ENCODE measurements around the gene HSF2BP. TPM values are rescaled to one million over a fixed set of nuclear protein-coding genes. Genes with fewer than 3 reads are reported as not detected.

HSF2BP gene
- total RNA-seq, 2 experiments from 2014 or later: 1.5 TPM

- H3K4me3 Mint-ChIP-seq: no peak overlapping the region
- ChIA-PET POLR2A (interaction anchor here (0.9 kb wide), 1 partner anchor 11 kb away, joined by 3 read pairs; no protein-coding TSS in a partner anchor), CTCF (no interaction called here)
- no peak for DNase-seq
- no peaks in the 10 kb centered on the region for H3K27me3 Mint-ChIP-seq
- intact Hi-C loops (cut with micrococcal nuclease): no loop called here
- no peak overlapping the region for H3K27ac Mint-ChIP-seq
- no peak for ATAC-seq
- no peak for TF ChIP-seq CTCF (IDR thresholded peaks at IDR 0.05)
- H3K36me3 Mint-ChIP-seq (ENCODE audit: low read depth): no peaks in the 10 kb centered on the region
- H3K4me1 Mint-ChIP-seq (ENCODE audit: low read depth): peaks cover 4% of the 10 kb centered on the region
- H3K9me3 Mint-ChIP-seq: no peaks in the 10 kb centered on the region
Measured at GRCh38 chr21:43585924-43586413, 73.3 kb downstream of the HSF2BP start.

GRCh38 chr21:43585514-43585913 is 73.8 kb downstream of the HSF2BP start:
- H3K9me3 Mint-ChIP-seq: no peaks in the 10 kb centered on the region
- peaks cover 4% of the 10 kb centered on the region for H3K4me1 Mint-ChIP-seq (ENCODE audit: low read depth)
- H3K36me3 Mint-ChIP-seq (ENCODE audit: low read depth): no peaks in the 10 kb centered on the region
- ChIA-PET CTCF (no interaction called here), POLR2A (interaction anchor here (0.9 kb wide), 1 partner anchor 10 kb away, joined by 3 read pairs; no protein-coding TSS in a partner anchor)
- intact Hi-C loops (cut with micrococcal nuclease): no loop called here
- no peak for TF ChIP-seq CTCF (IDR thresholded peaks at IDR 0.05)
- no peaks in the 10 kb centered on the region for H3K27me3 Mint-ChIP-seq
- DNase-seq (no peak), ATAC-seq (no peak)
- H3K4me3 Mint-ChIP-seq: no peak overlapping the region
- no peak overlapping the region for H3K27ac Mint-ChIP-seq

GRCh38 chr21:43581453-43581852 is 77.8 kb downstream of the HSF2BP start:
- no peaks in the 10 kb centered on the region for H3K9me3 Mint-ChIP-seq
- ChIA-PET POLR2A (no interaction called here), CTCF (no interaction called here)
- H3K36me3 Mint-ChIP-seq (ENCODE audit: low read depth): no peaks in the 10 kb centered on the region
- H3K27me3 Mint-ChIP-seq: no peaks in the 10 kb centered on the region
- peaks cover 4% of the 10 kb centered on the region for H3K4me1 Mint-ChIP-seq (ENCODE audit: low read depth)
- no peak overlapping the region for H3K27ac Mint-ChIP-seq
- TF ChIP-seq CTCF (IDR thresholded peaks at IDR 0.05): no peak
- no peak overlapping the region for H3K4me3 Mint-ChIP-seq
- DNase-seq (no peak), ATAC-seq (no peak)
- intact Hi-C loops (cut with micrococcal nuclease): no loop called here

- ATAC-seq: no peak
- DNase-seq: no peak
- TF ChIP-seq CTCF (IDR thresholded peaks at IDR 0.05): no peak
- Mint-ChIP-seq H3K36me3 (ENCODE audit: low read depth) (no peaks in the 10 kb centered on the region), H3K9me3 (no peaks in the 10 kb centered on the region), H3K27ac (no peak overlapping the region), H3K4me3 (no peak overlapping the region), H3K4me1 (ENCODE audit: low read depth) (no peaks in the 10 kb centered on the region), H3K27me3 (no peaks in the 10 kb centered on the region)
- POLR2A ChIA-PET: no interaction called here
- CTCF ChIA-PET: no interaction called here
- intact Hi-C loops (cut with micrococcal nuclease): no loop called here
Measured at GRCh38 chr21:43578677-43579303, 80.5 kb downstream of the HSF2BP start.

GRCh38 chr21:43575473-43575844 is 83.8 kb downstream of the HSF2BP start:
- ChIA-PET CTCF (no interaction called here), POLR2A (interaction anchor here (0.6 kb wide), 1 partner anchor 10 kb away, joined by 3 read pairs; no protein-coding TSS in a partner anchor)
- intact Hi-C loops (cut with micrococcal nuclease): no loop called here
- TF ChIP-seq CTCF (IDR thresholded peaks at IDR 0.05): no peak
- Mint-ChIP-seq H3K27me3 (no peaks in the 10 kb centered on the region), H3K4me1 (ENCODE audit: low read depth) (no peaks in the 10 kb centered on the region), H3K4me3 (no peak overlapping the region), H3K27ac (no peak overlapping the region), H3K9me3 (no peaks in the 10 kb centered on the region), H3K36me3 (ENCODE audit: low read depth) (no peaks in the 10 kb centered on the region)
- ATAC-seq (no peak), DNase-seq (no peak)

All from activated CD8-positive, alpha-beta T cell treated with anti-CD3 and anti-CD28 coated beads for 36 hours (primary cell).